Choroid plexus epithelial cell (primary cell): Measurements from ENCODE around the gene HAPLN2.
"Not testable (repeated sequence)": the region's sequence is repeated elsewhere in the genome, so short reads cannot be mapped to it uniquely, and the experiment has no call there.

Experiments
- DNase-seq: peaks from one replicate; pipeline ENCODE4 v3.0.0-alpha.2; 2010; ENCODE audit warnings: low read depth
- H3K4me3 ChIP-seq: 2 replicates; pipeline ENCODE4 v1.5.1; 2011; ENCODE audit warnings: low read depth, mild to moderate bottlenecking, control low read depth, low read length, moderate library complexity
- CTCF ChIP-seq: conservative IDR thresholded peaks from 2 replicates; pipeline ENCODE4 v1.5.1; 2011; ENCODE audit warnings: low read depth, mild to moderate bottlenecking, control low read depth, inconsistent platforms, low read length, moderate library complexity

Gene HAPLN2

GRCh38 chr1:156586323-156586722 is 32.9 kb upstream of the HAPLN2 start:
- no peak for DNase-seq
- TF ChIP-seq CTCF = no peak
- no peak overlapping the region for H3K4me3 ChIP-seq

GRCh38 chr1:156586892-156587477 is 32.2 kb upstream of the HAPLN2 start:
- DNase-seq = no peak
- H3K4me3 ChIP-seq = no peak overlapping the region
- no peak for TF ChIP-seq CTCF

GRCh38 chr1:156587927-156588326 is 31.3 kb upstream of the HAPLN2 start:
- not testable (repeated sequence) for H3K4me3 ChIP-seq, DNase-seq

- no peak for TF ChIP-seq CTCF
Measured at GRCh38 chr1:156589546-156589945, 29.7 kb upstream of the HAPLN2 start.

GRCh38 chr1:156590326-156591180 is 28.7 kb upstream of the HAPLN2 start:
- no peak for TF ChIP-seq CTCF
- H3K4me3 ChIP-seq = no peak overlapping the region

More at GRCh38 chr1:156589546-156589945, 29.7 kb upstream of the HAPLN2 start:
- no peak for DNase-seq
- no peak overlapping the region for H3K4me3 ChIP-seq

GRCh38 chr1:156591181-156591431 is 28.1 kb upstream of the HAPLN2 start:
- no peak for TF ChIP-seq CTCF
- DNase-seq = no peak
- peak overlapping the region; percentile 89 for H3K4me3 ChIP-seq

More at GRCh38 chr1:156590326-156591180, 28.7 kb upstream of the HAPLN2 start:
- DNase-seq = no peak

- TF ChIP-seq CTCF = no peak
- H3K4me3 ChIP-seq = peak within 1 kb of the TSS; percentile 89
- DNase-seq = peak; percentile 57
Measured at GRCh38 chr1:156591432-156592157, 27.6 kb upstream of the HAPLN2 start, which contains the start of gene NAXE. TSS of gene NAXE (plus strand) at chr1:156591776. CDS start at chr1:156591805, 29 bp downstream.
